HUES6 (cell line): ENCODE results near the gene PHACTR3.
"Not testable (repeated sequence)": the region's sequence is repeated elsewhere in the genome, so short reads cannot be mapped to it uniquely, and the experiment has no call there.

Experiments used
- H3K27ac ChIP-seq: 2 replicates; pipeline ENCODE4 v1.7.0; 2013; ENCODE audit warnings: low read depth, mild to moderate bottlenecking, low read length, inconsistent platforms
- H3K27me3 ChIP-seq: 2 replicates; pipeline ENCODE4 v1.6.1; 2013; ENCODE audit warnings: low read length; ENCODE audit not compliant: control insufficient read depth, insufficient read depth
- H3K36me3 ChIP-seq: 2 replicates; pipeline ENCODE4 v1.6.1; 2013; ENCODE audit warnings: low read length; ENCODE audit not compliant: control insufficient read depth, insufficient read depth
- H3K4me1 ChIP-seq: 2 replicates; pipeline ENCODE4 v1.6.1; 2013; ENCODE audit warnings: low read length; ENCODE audit not compliant: control insufficient read depth, insufficient read depth
- H3K4me3 ChIP-seq: 2 replicates; pipeline ENCODE4 v1.5.1; 2013; ENCODE audit warnings: low read depth, low read length
- H3K9ac ChIP-seq: one replicate; pipeline ENCODE4 v1.6.1; 2013; ENCODE audit warnings: mild to moderate bottlenecking, low read length
- H3K9me3 ChIP-seq: 2 replicates; pipeline ENCODE4 v1.6.1; 2013; ENCODE audit warnings: low read depth, low read length; ENCODE audit not compliant: control insufficient read depth, insufficient read depth

Gene PHACTR3

GRCh38 chr20:59864726-59865125 lies 260.4 kb downstream of the PHACTR3 start:
- H3K9ac ChIP-seq: no peak overlapping the region
- no peaks in the 10 kb centered on the region for H3K9me3 ChIP-seq
- H3K36me3 ChIP-seq: no peaks in the 10 kb centered on the region
- no peaks in the 10 kb centered on the region for H3K27me3 ChIP-seq
- H3K4me3 ChIP-seq: no peak overlapping the region
- H3K4me1 ChIP-seq: no peaks in the 10 kb centered on the region
- no peak overlapping the region for H3K27ac ChIP-seq

DNA sequence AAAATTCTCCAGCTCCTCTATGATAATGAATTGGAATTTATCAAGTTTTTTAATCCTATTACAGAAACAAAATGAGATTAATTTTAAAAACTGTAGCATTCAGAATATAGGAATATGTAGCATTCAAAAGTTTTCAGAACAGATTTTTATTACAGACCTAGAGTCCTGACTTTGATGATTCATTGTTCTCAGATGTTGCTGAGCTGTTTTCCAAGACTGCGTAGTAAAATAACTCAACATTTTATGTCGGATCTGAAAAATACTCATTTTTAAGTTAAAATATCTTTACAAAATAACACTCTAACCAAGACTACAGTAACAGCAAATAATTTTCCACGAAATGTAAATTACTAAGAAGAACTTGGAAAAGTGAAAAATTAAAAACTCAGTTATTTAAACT lies 262.0 kb downstream of the PHACTR3 start:
- Histone ChIP-seq H3K27ac (no peak overlapping the region), H3K4me3 (no peak overlapping the region), H3K9ac (no peak overlapping the region), H3K27me3 (no peaks in the 10 kb centered on the region), H3K36me3 (no peaks in the 10 kb centered on the region), H3K9me3 (no peaks in the 10 kb centered on the region), H3K4me1 (no peaks in the 10 kb centered on the region)

GRCh38 chr20:59871096-59871495 lies 266.8 kb downstream of the PHACTR3 start:
- Histone ChIP-seq H3K9ac (no peak overlapping the region), H3K9me3 (no peaks in the 10 kb centered on the region), H3K27ac (no peak overlapping the region), H3K27me3 (no peaks in the 10 kb centered on the region), H3K4me1 (no peaks in the 10 kb centered on the region), H3K36me3 (no peaks in the 10 kb centered on the region), H3K4me3 (no peak overlapping the region)

DNA sequence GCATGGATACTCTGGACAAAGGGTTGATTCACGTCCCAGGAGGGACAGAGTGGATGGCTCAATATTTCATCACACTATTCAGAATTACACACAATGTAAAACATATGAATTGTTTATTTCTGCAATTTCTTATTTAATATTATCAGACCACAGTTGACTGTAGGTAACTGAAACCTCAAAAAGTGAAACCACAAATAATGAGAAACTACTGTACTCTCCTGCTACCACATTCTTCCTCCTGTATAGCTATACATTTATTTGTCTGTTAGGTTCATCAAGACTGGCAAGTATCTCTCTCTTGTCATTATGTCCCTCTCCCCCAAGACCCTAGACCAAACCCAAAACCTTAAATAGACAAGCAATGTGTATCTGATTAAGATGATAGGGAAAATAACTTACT lies 269.1 kb downstream of the PHACTR3 start:
- Histone ChIP-seq H3K27ac (no peak overlapping the region), H3K4me1 (no peaks in the 10 kb centered on the region), H3K27me3 (no peaks in the 10 kb centered on the region), H3K9me3 (no peaks in the 10 kb centered on the region), H3K36me3 (no peaks in the 10 kb centered on the region), H3K4me3 (no peak overlapping the region), H3K9ac (no peak overlapping the region)

GRCh38 chr20:59880198-59880597 lies 275.9 kb downstream of the PHACTR3 start:
- H3K27me3 ChIP-seq: no peaks in the 10 kb centered on the region
- H3K36me3 ChIP-seq: no peaks in the 10 kb centered on the region
- no peak overlapping the region for H3K9ac ChIP-seq
- no peak overlapping the region for H3K27ac ChIP-seq
- H3K4me1 ChIP-seq: no peaks in the 10 kb centered on the region
- no peak overlapping the region for H3K4me3 ChIP-seq
- no peaks in the 10 kb centered on the region for H3K9me3 ChIP-seq

DNA sequence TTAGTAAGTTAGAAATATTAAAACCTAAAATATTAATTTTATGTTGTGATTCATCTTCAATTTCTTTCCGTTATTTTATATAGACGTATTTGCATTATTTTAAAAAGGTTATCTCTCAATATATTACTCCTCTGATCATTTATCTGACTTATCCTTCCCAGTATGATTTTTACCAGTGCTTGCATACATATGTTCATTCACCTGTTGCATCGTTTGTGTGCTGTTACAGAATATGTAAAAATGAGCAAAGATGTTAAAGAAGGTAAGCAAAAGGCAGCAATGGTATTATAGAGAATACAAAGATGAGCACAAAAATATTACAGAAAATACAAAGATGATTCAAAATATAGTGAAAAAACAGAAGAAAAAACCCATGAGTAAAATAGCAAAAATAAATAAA lies 280.2 kb downstream of the PHACTR3 start:
- no peak overlapping the region for H3K9ac ChIP-seq
- no peaks in the 10 kb centered on the region; the same call in 1 of the 2 replicates for H3K27me3 ChIP-seq
- H3K36me3 ChIP-seq: no peaks in the 10 kb centered on the region
- no peak overlapping the region for H3K4me3 ChIP-seq
- no peaks in the 10 kb centered on the region for H3K9me3 ChIP-seq
- H3K27ac ChIP-seq: no peak overlapping the region
- H3K4me1 ChIP-seq: no peaks in the 10 kb centered on the region

GRCh38 chr20:59888050-59888449 lies 283.7 kb downstream of the PHACTR3 start:
- H3K9me3 ChIP-seq: no peaks in the 10 kb centered on the region
- no peaks in the 10 kb centered on the region for H3K4me1 ChIP-seq
- no peaks in the 10 kb centered on the region; the same call in 1 of the 2 replicates for H3K27me3 ChIP-seq
- no peak overlapping the region for H3K9ac ChIP-seq
- no peak overlapping the region for H3K27ac ChIP-seq
- H3K4me3 ChIP-seq: no peak overlapping the region
- no peaks in the 10 kb centered on the region for H3K36me3 ChIP-seq

DNA sequence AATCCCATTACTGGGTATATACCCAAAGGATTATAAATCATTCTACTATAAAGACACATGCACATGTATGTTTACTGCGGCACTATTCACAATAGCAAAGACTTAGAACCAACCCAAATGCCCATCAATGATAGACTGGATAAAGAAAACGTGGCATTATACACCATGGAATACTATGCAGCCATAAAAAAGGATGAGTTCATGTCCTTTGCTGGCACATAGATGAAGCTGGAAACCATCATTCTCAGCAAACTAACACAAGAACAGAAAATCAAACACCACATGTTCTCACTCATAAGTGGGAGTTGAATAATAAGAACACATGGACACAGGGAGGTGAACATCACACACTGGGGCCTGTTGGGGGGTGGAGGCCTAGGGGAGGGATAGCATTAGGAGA lies 285.7 kb downstream of the PHACTR3 start:
- H3K4me3 ChIP-seq, H3K27me3 ChIP-seq, H3K36me3 ChIP-seq, H3K27ac ChIP-seq, H3K4me1 ChIP-seq, H3K9ac ChIP-seq, H3K9me3 ChIP-seq: not testable (repeated sequence)

DNA sequence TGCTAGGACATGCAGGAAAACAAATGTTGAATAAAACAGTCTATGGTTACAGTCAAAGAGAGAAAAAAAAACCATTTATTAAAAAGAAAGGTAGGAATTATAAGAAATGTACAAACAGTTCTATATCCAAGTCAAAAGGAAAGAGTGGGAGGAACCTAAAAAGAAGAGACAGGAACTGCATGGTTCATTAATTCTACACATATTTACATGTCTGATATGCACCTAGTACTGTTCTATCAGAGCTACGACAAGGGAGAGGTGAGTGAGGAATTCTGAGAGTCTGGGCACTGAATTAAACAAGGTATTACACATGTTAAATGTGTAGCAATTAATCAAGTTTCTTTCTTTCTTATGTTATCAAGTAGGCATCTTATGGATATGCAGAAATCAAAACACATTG lies 287.2 kb downstream of the PHACTR3 start:
- Histone ChIP-seq H3K9ac (no peak overlapping the region), H3K9me3 (no peaks in the 10 kb centered on the region), H3K27ac (no peak overlapping the region), H3K27me3 (no peaks in the 10 kb centered on the region; the same call in 1 of the 2 replicates), H3K4me1 (no peaks in the 10 kb centered on the region), H3K4me3 (no peak overlapping the region), H3K36me3 (no peaks in the 10 kb centered on the region)

- Histone ChIP-seq H3K4me3 (no peak overlapping the region), H3K9me3 (no peaks in the 10 kb centered on the region), H3K27me3 (no peaks in the 10 kb centered on the region), H3K4me1 (no peaks in the 10 kb centered on the region; the same call in 1 of the 2 replicates), H3K27ac (no peak overlapping the region), H3K9ac (no peak overlapping the region), H3K36me3 (no peaks in the 10 kb centered on the region)
These were observed 291.6 kb downstream of the PHACTR3 start for GRCh38 chr20:59895908-59896307.
